ENCODE measurements around the gene CAPN7.

CAPN7 gene

GRCh38 chr3:15287565-15288330, 81.7 kb downstream of the CAPN7 start:
- no peaks in the 10 kb centered on the region for H4K20me1 ChIP-seq (ENCODE audit: insufficient read depth, low read length)
- no peak overlapping the region for H3K4me3 ChIP-seq (ENCODE audit: low read length)
- no peak overlapping the region for H3K4me2 ChIP-seq (ENCODE audit: low read depth, low read length)
- H3K4me1 ChIP-seq (ENCODE audit: low read length), result peaks cover 36% of the 10 kb centered on the region
- H3K9me2 ChIP-seq (replicated peaks; ENCODE audit: insufficient read depth, low read length), result no peaks in the 10 kb centered on the region
- H3K79me2 ChIP-seq (ENCODE audit: low read length), result no peaks in the 10 kb centered on the region
- peaks cover 16% of the 10 kb centered on the region for H3F3A ChIP-seq (ENCODE audit: insufficient read depth, low read length)
- H3K27ac ChIP-seq (ENCODE audit: low read length), result no peak overlapping the region
- no peak overlapping the region for H2AFZ ChIP-seq (ENCODE audit: low read length)
- no peaks in the 10 kb centered on the region for H3K27me3 ChIP-seq (replicated peaks; ENCODE audit: insufficient read depth, low read length)
- H3K9ac ChIP-seq (ENCODE audit: low read length), result no peak overlapping the region
- no peaks in the 10 kb centered on the region for H3K9me3 ChIP-seq (replicated peaks; ENCODE audit: insufficient read depth, low read length)
- TF ChIP-seq EZH2 (optimal IDR thresholded peaks at IDR 0.05; ENCODE audit: low read depth, low read length) (no peak), EZH2phosphoT487 (IDR thresholded peaks at IDR 0.05; ENCODE audit: low read length) (no peak)
- TF ChIP-seq, protein P1, sequence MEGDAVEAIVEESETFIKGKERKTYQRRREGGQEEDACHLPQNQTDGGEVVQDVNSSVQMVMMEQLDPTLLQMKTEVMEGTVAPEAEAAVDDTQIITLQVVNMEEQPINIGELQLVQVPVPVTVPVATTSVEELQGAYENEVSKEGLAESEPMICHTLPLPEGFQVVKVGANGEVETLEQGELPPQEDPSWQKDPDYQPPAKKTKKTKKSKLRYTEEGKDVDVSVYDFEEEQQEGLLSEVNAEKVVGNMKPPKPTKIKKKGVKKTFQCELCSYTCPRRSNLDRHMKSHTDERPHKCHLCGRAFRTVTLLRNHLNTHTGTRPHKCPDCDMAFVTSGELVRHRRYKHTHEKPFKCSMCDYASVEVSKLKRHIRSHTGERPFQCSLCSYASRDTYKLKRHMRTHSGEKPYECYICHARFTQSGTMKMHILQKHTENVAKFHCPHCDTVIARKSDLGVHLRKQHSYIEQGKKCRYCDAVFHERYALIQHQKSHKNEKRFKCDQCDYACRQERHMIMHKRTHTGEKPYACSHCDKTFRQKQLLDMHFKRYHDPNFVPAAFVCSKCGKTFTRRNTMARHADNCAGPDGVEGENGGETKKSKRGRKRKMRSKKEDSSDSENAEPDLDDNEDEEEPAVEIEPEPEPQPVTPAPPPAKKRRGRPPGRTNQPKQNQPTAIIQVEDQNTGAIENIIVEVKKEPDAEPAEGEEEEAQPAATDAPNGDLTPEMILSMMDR (IDR thresholded peaks at IDR 0.05; ENCODE audit: low read length), result no peak
- H3K36me3 ChIP-seq (replicated peaks; ENCODE audit: insufficient read depth, low read length), result no peaks in the 10 kb centered on the region
- DNase-seq, result no peak

- H3K79me2 ChIP-seq (ENCODE audit: low read length), result no peaks in the 10 kb centered on the region
- peaks cover 20% of the 10 kb centered on the region for H3F3A ChIP-seq (ENCODE audit: insufficient read depth, low read length)
- H3K27me3 ChIP-seq (replicated peaks; ENCODE audit: insufficient read depth, low read length), result no peaks in the 10 kb centered on the region
- H4K20me1 ChIP-seq (ENCODE audit: insufficient read depth, low read length), result no peaks in the 10 kb centered on the region
- no peaks in the 10 kb centered on the region for H3K9me3 ChIP-seq (replicated peaks; ENCODE audit: insufficient read depth, low read length)
- peaks cover 32% of the 10 kb centered on the region for H3K4me1 ChIP-seq (ENCODE audit: low read length)
- no peaks in the 10 kb centered on the region for H3K36me3 ChIP-seq (replicated peaks; ENCODE audit: insufficient read depth, low read length)
- H2AFZ ChIP-seq (ENCODE audit: low read length), result no peak overlapping the region
- H3K4me2 ChIP-seq (ENCODE audit: low read depth, low read length), result no peak overlapping the region
- H3K9me2 ChIP-seq (replicated peaks; ENCODE audit: insufficient read depth, low read length), result no peaks in the 10 kb centered on the region
- TF ChIP-seq, protein P1 (IDR thresholded peaks at IDR 0.05; ENCODE audit: low read length), result no peak
- TF ChIP-seq EZH2 (optimal IDR thresholded peaks at IDR 0.05; ENCODE audit: low read depth, low read length) (no peak), EZH2phosphoT487 (IDR thresholded peaks at IDR 0.05; ENCODE audit: low read length) (no peak)
- DNase-seq, result no peak
- H3K9ac ChIP-seq (ENCODE audit: low read length), result no peak overlapping the region
- H3K27ac ChIP-seq (ENCODE audit: low read length), result no peak overlapping the region
- H3K4me3 ChIP-seq (ENCODE audit: low read length), result no peak overlapping the region
These were observed 82.4 kb downstream of the CAPN7 start for GRCh38 chr3:15288331-15289035.

DNA sequence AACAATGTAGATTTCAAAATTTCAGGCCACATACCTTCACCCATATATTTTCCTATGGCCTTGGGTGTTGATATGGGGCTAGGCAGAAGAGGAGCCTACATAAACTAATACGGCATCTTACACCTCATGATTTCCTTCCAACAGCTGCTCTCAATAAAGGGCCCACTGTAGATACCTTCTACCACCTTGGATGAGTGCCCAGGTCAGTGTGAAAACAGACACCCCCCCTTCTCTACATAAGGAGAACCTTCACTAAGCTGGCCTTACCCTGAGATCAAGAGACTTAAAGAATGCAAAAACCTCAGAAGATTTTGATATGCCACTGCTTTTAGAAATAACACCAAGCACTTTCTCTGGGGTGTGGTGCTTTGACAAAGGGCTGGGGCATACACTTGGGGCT, 83.6 kb downstream of the CAPN7 start:
- Histone ChIP-seq H3K36me3 (replicated peaks; ENCODE audit: insufficient read depth, low read length) (no peaks in the 10 kb centered on the region), H2AFZ (ENCODE audit: low read length) (no peak overlapping the region), H3K9ac (ENCODE audit: low read length) (no peak overlapping the region), H3K79me2 (ENCODE audit: low read length) (no peaks in the 10 kb centered on the region), H3F3A (ENCODE audit: insufficient read depth, low read length) (peaks cover 20% of the 10 kb centered on the region), H3K9me2 (replicated peaks; ENCODE audit: insufficient read depth, low read length) (no peaks in the 10 kb centered on the region), H3K9me3 (replicated peaks; ENCODE audit: insufficient read depth, low read length) (no peaks in the 10 kb centered on the region), H3K4me2 (ENCODE audit: low read depth, low read length) (no peak overlapping the region), H3K4me3 (ENCODE audit: low read length) (no peak overlapping the region), H3K27ac (ENCODE audit: low read length) (no peak overlapping the region), H3K27me3 (replicated peaks; ENCODE audit: insufficient read depth, low read length) (no peaks in the 10 kb centered on the region), H4K20me1 (ENCODE audit: insufficient read depth, low read length) (no peaks in the 10 kb centered on the region), H3K4me1 (ENCODE audit: low read length) (peaks cover 21% of the 10 kb centered on the region)
- no peak for DNase-seq
- no peak for TF ChIP-seq EZH2 (optimal IDR thresholded peaks at IDR 0.05; ENCODE audit: low read depth, low read length)
- TF ChIP-seq EZH2phosphoT487 (IDR thresholded peaks at IDR 0.05; ENCODE audit: low read length), result no peak
- TF ChIP-seq, protein P1 (IDR thresholded peaks at IDR 0.05; ENCODE audit: low read length), result no peak
